GM12875 (cell line): Measurements from ENCODE around the gene PTPRD.

ENCODE experiments used
- H3K4me3 ChIP-seq: one replicate; pipeline ENCODE4 v1.5.1; 2011; ENCODE audit warnings: low read depth, low read length, control low read depth
- TF ChIP-seq, protein P1 (sequence below): IDR thresholded peaks from 2 replicates; pipeline ENCODE4 v1.5.1; 2011; ENCODE audit warnings: low read depth, mild to moderate bottlenecking, control low read depth, inconsistent platforms, low read length, moderate library complexity, borderline replicate concordance; ENCODE audit not compliant: insufficient read depth

The PTPRD gene

DNA sequence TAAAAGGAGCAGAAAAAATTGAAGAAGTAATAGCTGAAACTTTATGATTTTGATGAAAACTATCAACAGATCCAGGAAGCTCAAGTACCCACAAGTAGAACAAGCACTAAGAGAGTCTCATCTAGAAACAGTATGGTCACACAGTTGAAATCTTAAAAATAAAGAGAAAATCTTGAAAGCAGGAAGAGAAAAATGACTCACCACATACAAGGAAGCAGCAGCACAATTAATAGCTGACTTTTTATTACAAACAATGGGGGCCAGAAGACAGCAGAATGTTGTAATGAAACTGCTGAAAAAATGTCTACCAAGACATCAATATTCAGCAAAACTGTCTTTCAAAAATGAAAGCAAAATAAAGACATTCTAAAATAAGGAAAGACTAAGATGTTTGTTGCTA, 1704.9 kb downstream of the PTPRD start:
- TF ChIP-seq, protein P1, sequence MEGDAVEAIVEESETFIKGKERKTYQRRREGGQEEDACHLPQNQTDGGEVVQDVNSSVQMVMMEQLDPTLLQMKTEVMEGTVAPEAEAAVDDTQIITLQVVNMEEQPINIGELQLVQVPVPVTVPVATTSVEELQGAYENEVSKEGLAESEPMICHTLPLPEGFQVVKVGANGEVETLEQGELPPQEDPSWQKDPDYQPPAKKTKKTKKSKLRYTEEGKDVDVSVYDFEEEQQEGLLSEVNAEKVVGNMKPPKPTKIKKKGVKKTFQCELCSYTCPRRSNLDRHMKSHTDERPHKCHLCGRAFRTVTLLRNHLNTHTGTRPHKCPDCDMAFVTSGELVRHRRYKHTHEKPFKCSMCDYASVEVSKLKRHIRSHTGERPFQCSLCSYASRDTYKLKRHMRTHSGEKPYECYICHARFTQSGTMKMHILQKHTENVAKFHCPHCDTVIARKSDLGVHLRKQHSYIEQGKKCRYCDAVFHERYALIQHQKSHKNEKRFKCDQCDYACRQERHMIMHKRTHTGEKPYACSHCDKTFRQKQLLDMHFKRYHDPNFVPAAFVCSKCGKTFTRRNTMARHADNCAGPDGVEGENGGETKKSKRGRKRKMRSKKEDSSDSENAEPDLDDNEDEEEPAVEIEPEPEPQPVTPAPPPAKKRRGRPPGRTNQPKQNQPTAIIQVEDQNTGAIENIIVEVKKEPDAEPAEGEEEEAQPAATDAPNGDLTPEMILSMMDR = no peak
- no peak overlapping the region for H3K4me3 ChIP-seq

DNA sequence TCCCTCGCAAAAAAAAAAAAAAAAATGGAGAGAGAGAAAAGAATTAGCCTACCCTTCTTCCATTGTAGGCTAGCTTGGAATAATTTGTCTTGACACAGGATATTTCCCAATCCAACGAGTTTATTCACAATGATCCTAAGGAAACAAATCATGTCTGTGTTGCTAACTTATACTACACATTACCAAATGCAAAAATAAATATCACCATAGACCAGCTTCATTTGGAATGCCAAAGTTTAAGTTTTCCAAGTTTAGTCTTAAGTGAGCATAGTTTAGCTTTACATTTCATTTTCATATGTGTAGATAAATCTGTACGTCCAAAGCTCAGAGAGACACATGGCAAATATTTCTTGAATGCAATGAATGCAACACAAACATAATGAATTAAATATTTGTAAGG, 1707.1 kb downstream of the PTPRD start:
- TF ChIP-seq, protein P1 = no peak
- H3K4me3 ChIP-seq = no peak overlapping the region

DNA sequence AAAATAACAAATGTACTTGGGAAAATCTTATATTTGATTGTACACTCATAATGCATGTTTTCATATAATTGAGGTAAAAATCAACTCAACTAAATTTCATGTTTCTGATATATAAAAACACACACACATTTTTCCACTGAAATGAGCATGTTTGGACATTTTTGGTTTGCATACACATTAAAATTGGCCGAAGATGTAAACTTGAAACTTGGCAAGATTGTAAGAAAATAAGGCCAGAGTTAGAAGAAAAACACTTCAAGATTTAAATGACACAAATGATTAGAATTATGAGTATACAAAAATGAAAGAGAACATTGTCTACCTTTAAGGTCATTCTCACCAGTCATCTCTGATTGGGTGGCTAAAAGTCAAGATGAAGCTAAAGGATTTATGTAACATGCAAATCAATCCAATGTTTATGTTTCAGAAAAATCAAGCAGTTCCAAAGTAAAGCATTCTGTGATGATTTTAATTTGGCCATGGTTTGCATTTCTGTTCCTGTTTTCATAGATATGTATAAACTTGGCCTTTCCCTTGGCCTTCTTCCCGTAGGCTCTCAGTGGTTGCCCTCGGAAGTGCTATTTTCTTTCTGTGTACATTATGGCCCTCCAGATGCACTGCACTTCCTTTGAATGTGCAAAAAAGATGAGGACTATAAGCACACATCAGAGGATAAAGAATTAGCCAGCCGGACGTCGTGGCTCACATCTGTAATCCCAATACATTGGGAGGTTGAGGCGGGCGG, 1707.9 kb downstream of the PTPRD start:
- TF ChIP-seq, protein P1 = no peak
- no peak overlapping the region for H3K4me3 ChIP-seq

DNA sequence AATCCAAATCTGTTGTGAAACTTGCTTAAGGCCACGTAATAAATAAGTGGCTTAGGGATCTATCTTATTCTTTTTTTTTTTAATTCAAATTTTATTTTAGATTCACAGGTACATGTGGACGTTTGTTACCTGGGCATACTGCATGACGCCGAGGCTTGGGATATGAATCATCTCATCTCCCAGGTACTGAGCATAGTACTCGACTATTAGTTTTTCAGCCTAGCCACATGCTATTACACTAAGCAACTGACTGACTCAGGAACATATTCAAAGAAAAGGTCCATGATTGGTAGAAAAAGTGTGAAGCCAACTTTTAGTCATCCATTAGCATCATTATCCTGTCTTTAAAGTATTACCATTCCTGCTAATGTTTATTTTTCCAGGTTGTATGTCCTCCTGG, 1709.7 kb downstream of the PTPRD start:
- TF ChIP-seq, protein P1 = no peak
- H3K4me3 ChIP-seq = no peak overlapping the region

DNA sequence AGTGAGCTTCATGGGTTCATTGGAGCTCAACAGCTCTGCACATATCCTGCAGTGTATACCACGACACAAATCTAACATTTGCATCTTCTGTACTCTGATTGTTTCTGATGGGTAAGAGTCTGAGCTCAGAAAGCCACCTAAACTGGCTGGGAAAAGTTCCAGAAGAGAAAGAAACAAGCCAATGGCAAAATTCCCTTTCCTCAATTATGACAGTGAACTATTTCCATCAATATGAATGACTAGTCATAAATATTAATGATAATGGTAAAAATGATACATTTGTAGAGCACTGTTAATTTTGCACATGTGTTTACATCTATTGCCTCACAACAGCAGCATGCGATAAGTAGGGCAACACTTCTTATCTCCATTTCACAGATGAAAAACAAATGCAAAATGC, 1711.7 kb downstream of the PTPRD start:
- TF ChIP-seq, protein P1 = no peak

DNA sequence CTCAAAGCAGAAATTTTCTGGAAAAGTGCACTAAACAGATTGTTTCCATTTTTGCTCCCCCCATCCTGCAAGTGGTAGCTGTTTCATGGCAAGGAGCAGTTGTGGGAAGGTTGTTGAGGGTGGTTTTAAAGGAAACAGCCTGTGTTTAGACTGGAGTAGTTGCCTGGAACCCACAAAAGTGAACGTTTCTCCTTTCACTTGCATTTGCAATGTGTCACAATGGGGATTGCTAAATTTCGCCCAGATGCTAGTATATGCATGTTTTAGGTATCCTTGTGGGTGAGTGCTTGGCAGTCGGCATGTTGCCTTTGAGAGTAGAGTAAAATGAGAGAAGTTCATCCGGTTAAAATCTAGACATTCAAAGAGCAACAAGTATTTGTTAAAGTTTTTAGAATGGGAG, 1713.3 kb downstream of the PTPRD start:
- TF ChIP-seq, protein P1 = no peak

More for the DNA sequence above, 1711.7 kb downstream of the PTPRD start:
- no peak overlapping the region for H3K4me3 ChIP-seq

DNA sequence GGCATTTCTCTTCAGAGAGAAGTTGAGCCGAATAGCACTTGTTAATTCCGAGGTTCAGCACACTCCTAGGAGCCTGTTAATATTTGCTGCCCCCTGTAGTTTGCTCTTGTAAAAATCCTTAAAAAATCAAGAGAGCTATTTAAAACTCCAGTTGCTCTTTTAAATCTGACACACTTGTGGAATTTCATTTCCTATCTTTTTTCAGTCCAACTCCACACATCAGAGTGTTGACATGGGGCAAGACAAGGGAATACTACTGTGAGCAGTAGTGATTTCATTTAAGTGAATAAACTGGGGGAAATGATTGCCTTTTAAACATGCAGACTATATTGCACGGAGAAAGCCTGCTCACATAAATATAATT, 1717.0 kb downstream of the PTPRD start:
- H3K4me3 ChIP-seq = no peak overlapping the region
- TF ChIP-seq, protein P1 = peak; percentile 16; the same call in 1 of the 2 replicates

More for the DNA sequence above, 1713.3 kb downstream of the PTPRD start:
- no peak overlapping the region for H3K4me3 ChIP-seq
